Central memory CD8-positive, alpha-beta T cell (primary cell): Measurements from ENCODE around the gene KIFC1.
"Not testable (repeated sequence)": the region's sequence is repeated elsewhere in the genome, so short reads cannot be mapped to it uniquely, and the experiment has no call there.

ENCODE experiments used
- ATAC-seq: fragments of 150-1000 bp; cut with Tn5 transposase; replicated peaks from 2 replicates; pipeline ENCODE4 v1.10.0; 2022; ENCODE audit warnings: mild to moderate bottlenecking, moderate FRiP score, moderate number of reproducible peaks; ENCODE audit not compliant: poor library complexity, severe bottlenecking; ENCODE audit errors: extremely low read depth
- DNase-seq, 2 donors: peaks; one replicate each; pipeline ENCODE4 v3.0.0; 2021; ENCODE audit warnings: low spot score in 2 of 2
- H3K27ac Mint-ChIP-seq: one replicate; pipeline ENCODE4 v1.8.0; 2022; ENCODE audit warnings: low read depth, mild to moderate bottlenecking, moderate library complexity, mixed read lengths
- H3K27me3 Mint-ChIP-seq: one replicate; pipeline ENCODE4 v1.8.0; 2022; ENCODE audit warnings: mixed read lengths
- H3K36me3 Mint-ChIP-seq: one replicate; pipeline ENCODE4 v1.8.0; 2022; ENCODE audit warnings: mild to moderate bottlenecking, moderate library complexity, mixed read lengths; ENCODE audit not compliant: insufficient read depth
- H3K4me1 Mint-ChIP-seq: one replicate; pipeline ENCODE4 v1.8.0; 2022; ENCODE audit warnings: mixed read lengths
- H3K4me3 Mint-ChIP-seq: one replicate; pipeline ENCODE4 v1.8.0; 2022; ENCODE audit warnings: mild to moderate bottlenecking, moderate library complexity, mixed read lengths
- H3K9me3 Mint-ChIP-seq: one replicate; pipeline ENCODE4 v1.8.0; 2022; ENCODE audit warnings: mixed read lengths

Gene KIFC1

DNA sequence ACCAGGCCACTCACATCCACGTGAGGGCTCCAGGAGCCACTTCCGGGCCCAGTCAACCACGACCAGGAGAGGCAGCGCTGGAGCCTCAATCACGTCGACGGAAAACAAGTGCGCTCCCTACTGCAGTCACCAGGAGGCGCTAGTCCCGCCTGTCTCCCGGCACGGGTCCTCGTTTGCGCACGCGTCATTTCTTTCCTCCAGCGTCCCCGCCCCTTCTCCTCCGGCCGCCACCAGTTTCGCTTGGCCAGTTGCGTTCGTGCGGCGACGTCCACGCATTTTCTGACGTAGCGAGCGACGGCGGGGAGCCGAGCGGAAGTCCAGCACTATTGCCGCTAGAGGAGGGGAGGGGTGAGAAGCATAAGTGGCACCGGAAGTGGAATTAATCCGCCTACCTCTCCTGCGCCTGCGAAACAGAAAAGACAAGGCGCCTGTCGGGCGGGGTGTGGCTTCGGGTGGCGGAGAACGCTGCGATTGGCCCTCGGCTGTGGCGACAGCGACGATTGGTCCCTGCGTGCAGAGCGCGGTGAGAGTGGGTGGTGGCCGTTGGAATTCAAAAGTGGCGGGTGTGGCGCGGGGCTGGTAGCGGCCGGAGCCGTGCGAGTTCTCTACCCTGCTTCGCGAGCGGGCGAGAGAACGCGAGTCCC lies at the start of gene KIFC1:
KIFC1 (plus strand) TSS at position 546 of the 644 bp plus-strand sequence. CDS start 163 bp downstream, outside the sequence.
- Mint-ChIP-seq H3K27me3 (no peaks in the 10 kb centered on the region), H3K36me3 (peaks cover 8% of the 10 kb centered on the region), H3K4me3 (peak within 1 kb of the TSS; percentile 77), H3K4me1 (peaks cover 23% of the 10 kb centered on the region), H3K9me3 (no peaks in the 10 kb centered on the region), H3K27ac (peak within 1 kb of the TSS; percentile 83)
- peak; percentile 96 for ATAC-seq
- DNase-seq, result peak; percentile 99

- H3K27ac Mint-ChIP-seq, result peak overlapping the region; percentile 94
- not testable (repeated sequence) for ATAC-seq, H3K9me3 Mint-ChIP-seq
Observed at GRCh38 chr6:33343606-33343952, 48.0 kb upstream of the KIFC1 start.

DNA sequence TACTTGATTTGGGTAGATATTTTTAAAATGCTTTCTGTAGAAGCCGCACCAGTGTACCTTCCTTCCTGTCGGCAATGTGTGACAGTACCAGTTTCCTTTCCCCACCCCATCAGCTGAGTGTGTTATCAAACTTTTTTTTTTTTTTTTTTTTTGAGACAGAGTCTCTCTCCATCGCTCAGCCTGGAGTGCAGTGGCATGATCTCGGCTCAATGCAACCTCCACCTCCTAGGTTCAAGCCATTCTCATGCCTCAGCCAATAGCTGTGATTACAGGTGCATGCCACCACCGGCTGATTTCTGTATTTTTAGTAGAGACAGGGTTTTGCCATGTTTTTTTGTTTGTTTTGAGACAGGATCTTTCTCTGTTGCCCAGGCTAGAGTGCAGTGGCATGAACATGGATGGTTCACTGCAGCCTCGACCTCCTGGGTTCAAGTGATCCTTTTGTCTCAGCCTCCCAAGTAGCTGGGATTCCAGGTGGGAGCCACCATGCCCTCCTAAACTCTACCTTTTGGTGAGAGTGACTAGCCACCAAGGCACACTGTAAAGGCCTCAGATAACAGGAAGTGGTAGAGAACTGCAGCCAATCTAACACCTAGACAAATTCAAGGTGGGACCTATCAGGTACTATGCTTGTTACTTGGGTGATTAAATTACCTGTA lies 47.5 kb upstream of the KIFC1 start:
- H3K9me3 Mint-ChIP-seq, result no peaks in the 10 kb centered on the region
- ATAC-seq (peak; percentile 79), DNase-seq (peak; percentile 39 to 72)
- peak overlapping the region; percentile 94 for H3K27ac Mint-ChIP-seq
- peaks cover 15% of the 10 kb centered on the region for H3K36me3 Mint-ChIP-seq
- peaks cover 38% of the 10 kb centered on the region for H3K4me1 Mint-ChIP-seq
- no peaks in the 10 kb centered on the region for H3K27me3 Mint-ChIP-seq
- H3K4me3 Mint-ChIP-seq, result peak overlapping the region; percentile 77

More at GRCh38 chr6:33343606-33343952, 48.0 kb upstream of the KIFC1 start:
- Mint-ChIP-seq H3K4me3 (peak overlapping the region; percentile 77), H3K4me1 (peaks cover 38% of the 10 kb centered on the region), H3K36me3 (peaks cover 15% of the 10 kb centered on the region)
- not testable (repeated sequence) for H3K27me3 Mint-ChIP-seq
- DNase-seq, result peak in 1 of 2 donors; percentile 27

GRCh38 chr6:33344701-33345697 lies 46.6 kb upstream of the KIFC1 start:
- DNase-seq, result peak; percentile 47 to 75
- ATAC-seq, result peak; percentile 64
- Mint-ChIP-seq H3K4me1 (peaks cover 38% of the 10 kb centered on the region), H3K27ac (peak overlapping the region; percentile 94), H3K27me3 (no peaks in the 10 kb centered on the region), H3K36me3 (peaks cover 15% of the 10 kb centered on the region), H3K4me3 (peak overlapping the region; percentile 77), H3K9me3 (no peaks in the 10 kb centered on the region)

GRCh38 chr6:33346972-33347371 lies 44.7 kb upstream of the KIFC1 start:
- H3K27ac Mint-ChIP-seq, H3K9me3 Mint-ChIP-seq, ATAC-seq, DNase-seq, H3K27me3 Mint-ChIP-seq, H3K4me3 Mint-ChIP-seq: not testable (repeated sequence)
- Mint-ChIP-seq H3K4me1 (peaks cover 38% of the 10 kb centered on the region), H3K36me3 (peaks cover 15% of the 10 kb centered on the region)

GRCh38 chr6:33347816-33348215 lies 43.8 kb upstream of the KIFC1 start:
- Mint-ChIP-seq H3K9me3 (no peaks in the 10 kb centered on the region), H3K36me3 (peaks cover 15% of the 10 kb centered on the region), H3K27me3 (no peaks in the 10 kb centered on the region), H3K4me3 (no peak overlapping the region), H3K27ac (no peak overlapping the region), H3K4me1 (peaks cover 37% of the 10 kb centered on the region)
- DNase-seq, result no peak
- no peak for ATAC-seq

DNA sequence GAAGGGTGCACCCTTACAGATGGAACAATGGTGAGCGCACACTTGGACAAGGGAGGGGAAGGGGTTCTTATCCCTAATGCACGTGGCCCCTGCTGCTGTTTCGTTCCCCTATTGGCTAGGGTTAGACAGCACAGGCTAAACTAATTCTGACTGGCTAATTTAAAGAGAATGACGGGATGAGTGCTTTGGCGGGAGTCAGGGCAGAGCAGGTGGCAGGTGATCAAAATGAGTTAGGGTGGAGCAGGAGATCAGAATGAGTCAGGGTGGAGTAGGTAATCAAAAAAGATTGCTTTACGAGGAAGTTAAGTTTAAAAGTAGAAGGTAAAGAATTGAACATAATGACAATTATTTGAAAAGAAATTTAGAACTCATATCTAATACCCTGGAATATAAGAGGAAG lies 35.8 kb upstream of the KIFC1 start:
- H3K4me3 Mint-ChIP-seq, H3K27ac Mint-ChIP-seq, H3K27me3 Mint-ChIP-seq, ATAC-seq, H3K36me3 Mint-ChIP-seq, H3K4me1 Mint-ChIP-seq, DNase-seq, H3K9me3 Mint-ChIP-seq: not testable (repeated sequence)

DNA sequence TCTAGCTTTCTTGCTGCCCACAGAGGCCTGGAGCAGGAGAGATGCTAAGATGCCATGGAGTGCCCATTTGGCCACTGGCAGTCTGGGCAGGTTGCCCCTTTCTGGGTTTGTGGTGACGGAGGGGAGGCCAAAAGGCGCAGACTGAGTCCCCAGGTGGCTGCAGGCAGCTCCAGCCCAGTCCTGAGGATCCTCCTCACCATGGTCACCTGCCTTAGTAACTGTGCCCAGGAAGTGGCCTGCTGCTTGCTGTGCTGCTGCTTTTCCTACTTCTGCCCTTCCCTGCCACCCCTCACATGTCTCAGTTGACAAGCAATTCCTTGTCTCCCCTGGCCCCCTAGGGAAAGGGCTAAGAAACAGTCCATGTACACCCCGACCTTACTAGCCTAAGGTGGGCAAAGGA lies 35.3 kb upstream of the KIFC1 start:
- Mint-ChIP-seq H3K36me3 (no peaks in the 10 kb centered on the region), H3K4me1 (no peaks in the 10 kb centered on the region), H3K27ac (no peak overlapping the region), H3K4me3 (no peak overlapping the region), H3K27me3 (no peaks in the 10 kb centered on the region), H3K9me3 (no peaks in the 10 kb centered on the region)
- DNase-seq (no peak), ATAC-seq (no peak)

GRCh38 chr6:33357160-33357871 lies 34.3 kb upstream of the KIFC1 start:
- not testable (repeated sequence) for ATAC-seq, H3K27ac Mint-ChIP-seq, H3K36me3 Mint-ChIP-seq, H3K4me3 Mint-ChIP-seq, H3K27me3 Mint-ChIP-seq, H3K9me3 Mint-ChIP-seq, DNase-seq, H3K4me1 Mint-ChIP-seq

DNA sequence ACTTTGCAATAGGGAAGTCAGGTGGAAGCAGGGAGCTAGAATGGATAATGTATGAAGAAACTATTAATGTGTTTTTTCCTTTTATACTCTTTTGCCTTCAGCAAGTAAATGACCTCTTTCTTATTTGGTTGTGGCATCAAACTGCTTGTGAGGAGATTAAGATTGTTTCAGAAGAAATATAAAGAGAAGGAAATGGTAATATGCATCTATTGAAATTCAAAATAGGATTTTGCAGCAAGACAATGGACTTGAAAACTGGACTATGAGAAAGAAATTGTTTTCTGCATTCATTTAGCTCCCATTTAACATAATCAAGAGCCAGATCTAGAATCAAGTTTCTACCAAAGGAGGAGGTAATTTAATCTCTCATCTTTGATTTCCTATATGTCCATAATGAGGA lies 32.3 kb upstream of the KIFC1 start:
- Mint-ChIP-seq H3K36me3 (no peaks in the 10 kb centered on the region), H3K4me3 (no peak overlapping the region), H3K27me3 (no peaks in the 10 kb centered on the region), H3K9me3 (no peaks in the 10 kb centered on the region), H3K27ac (no peak overlapping the region), H3K4me1 (no peaks in the 10 kb centered on the region)
- DNase-seq (no peak), ATAC-seq (no peak)

DNA sequence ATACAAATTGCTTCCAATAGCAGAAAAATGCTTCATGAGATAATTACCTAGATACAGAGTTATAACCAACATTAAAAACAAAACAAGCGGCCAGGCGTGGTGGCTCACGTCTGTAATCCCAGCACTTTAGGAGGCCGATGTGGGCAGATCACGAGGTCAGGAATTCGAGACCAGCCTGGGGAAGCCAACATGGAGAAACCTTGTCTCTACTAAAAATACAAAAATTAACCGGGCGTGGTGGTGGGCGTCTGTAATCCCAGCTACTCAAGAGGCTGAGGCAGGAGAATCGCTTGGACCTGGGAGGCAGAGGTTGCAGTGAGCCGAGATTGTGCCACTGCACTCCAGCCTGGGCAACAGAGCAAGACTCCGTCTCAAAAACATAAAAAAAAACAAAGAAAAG lies 28.1 kb upstream of the KIFC1 start:
- not testable (repeated sequence) for H3K4me1 Mint-ChIP-seq, ATAC-seq, H3K36me3 Mint-ChIP-seq, H3K27me3 Mint-ChIP-seq, DNase-seq, H3K4me3 Mint-ChIP-seq, H3K27ac Mint-ChIP-seq, H3K9me3 Mint-ChIP-seq
